NB4 (cell line): ENCODE results near the gene NEO1.

ENCODE experiments used
- CTCF ChIP-seq: IDR thresholded peaks from one replicate; pipeline ENCODE4 v1.5.1; 2012; ENCODE audit warnings: low read depth, low read length
- MYC ChIP-seq: IDR thresholded peaks from 2 replicates; pipeline ENCODE4 v1.6.1; 2011; ENCODE audit warnings: low read depth, low read length
- POLR2A ChIP-seq: IDR thresholded peaks from 2 replicates; pipeline ENCODE4 v1.6.1; 2011; ENCODE audit warnings: mild to moderate bottlenecking; ENCODE audit not compliant: insufficient read length; ENCODE audit errors: extremely low read depth

GRCh38 chr15:73005032-73005431, 47.2 kb upstream of the NEO1 start:
- TF ChIP-seq CTCF (no peak), POLR2A (no peak), MYC (no peak)
